Testis (tissue), 2 donors: Measurements from ENCODE around the gene CASTOR1.

Experiments used
- POLR2A ChIP-seq: fragments of 450-650 bp; IDR thresholded peaks from one replicate; pipeline ENCODE4 v1.6.1; 2017; ENCODE audit warnings: antibody characterized with exemption, mild to moderate bottlenecking, moderate library complexity
- TF ChIP-seq, protein P1 (sequence below), 3 experiments: fragments of 450-650 bp in 2 of 3; fragments of 200-600 bp in 1 of 3; sonication (generic) in 1 of 3; IDR thresholded peaks; one replicate each; pipeline ENCODE4 v1.5.1; 2016 to 2019; ENCODE audit warnings: antibody characterized with exemption in 3 of 3, mild to moderate bottlenecking in 2 of 3, moderate library complexity in 1 of 3

DNA sequence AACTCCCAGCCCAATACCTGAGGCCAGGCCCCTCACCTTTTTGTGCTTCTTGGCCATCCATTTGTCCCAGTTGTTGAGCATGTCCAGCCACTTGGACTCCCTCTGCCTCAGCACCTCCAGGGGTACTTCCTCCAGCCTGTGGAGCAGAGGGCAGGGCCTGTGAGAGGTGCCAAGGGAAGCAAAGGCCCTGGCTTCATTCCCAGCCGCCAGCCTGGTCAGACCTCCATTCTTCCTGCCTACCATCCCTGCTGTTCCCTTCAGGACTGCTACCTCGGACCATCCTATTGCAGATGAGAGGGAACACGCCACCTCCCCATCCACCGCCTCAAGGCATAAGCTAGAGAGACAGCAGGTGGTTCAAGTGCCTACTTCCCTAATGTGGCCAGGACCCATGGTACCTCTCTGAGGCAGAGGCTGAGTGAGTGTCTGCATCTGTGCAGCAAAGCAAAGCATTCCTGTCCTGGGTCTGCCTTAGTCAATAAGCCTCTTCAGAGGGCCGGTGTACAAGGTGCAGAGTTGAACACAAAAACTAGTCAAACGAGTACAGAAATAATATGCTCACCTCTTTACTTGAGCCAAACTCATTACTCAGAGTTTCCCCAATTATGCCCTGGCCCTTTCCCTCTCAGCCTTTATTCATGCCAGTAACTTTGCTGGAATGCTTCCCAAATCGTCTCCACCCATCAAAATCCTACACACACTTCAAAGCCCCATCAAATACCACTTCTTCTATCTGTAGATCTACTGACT lies 15.4 kb upstream of the CASTOR1 start:
- TF ChIP-seq, protein P1, sequence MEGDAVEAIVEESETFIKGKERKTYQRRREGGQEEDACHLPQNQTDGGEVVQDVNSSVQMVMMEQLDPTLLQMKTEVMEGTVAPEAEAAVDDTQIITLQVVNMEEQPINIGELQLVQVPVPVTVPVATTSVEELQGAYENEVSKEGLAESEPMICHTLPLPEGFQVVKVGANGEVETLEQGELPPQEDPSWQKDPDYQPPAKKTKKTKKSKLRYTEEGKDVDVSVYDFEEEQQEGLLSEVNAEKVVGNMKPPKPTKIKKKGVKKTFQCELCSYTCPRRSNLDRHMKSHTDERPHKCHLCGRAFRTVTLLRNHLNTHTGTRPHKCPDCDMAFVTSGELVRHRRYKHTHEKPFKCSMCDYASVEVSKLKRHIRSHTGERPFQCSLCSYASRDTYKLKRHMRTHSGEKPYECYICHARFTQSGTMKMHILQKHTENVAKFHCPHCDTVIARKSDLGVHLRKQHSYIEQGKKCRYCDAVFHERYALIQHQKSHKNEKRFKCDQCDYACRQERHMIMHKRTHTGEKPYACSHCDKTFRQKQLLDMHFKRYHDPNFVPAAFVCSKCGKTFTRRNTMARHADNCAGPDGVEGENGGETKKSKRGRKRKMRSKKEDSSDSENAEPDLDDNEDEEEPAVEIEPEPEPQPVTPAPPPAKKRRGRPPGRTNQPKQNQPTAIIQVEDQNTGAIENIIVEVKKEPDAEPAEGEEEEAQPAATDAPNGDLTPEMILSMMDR (IDR thresholded peaks at IDR 0.05), result no peak
- TF ChIP-seq POLR2A, result no peak
